Stimulated activated naive B cell treated with anti-CD40 and anti-IgM and Interleukin-4, amounts not matched to agents 10 μg/mL and 1 μg/mL and 100 μg/mL, for 72 hours (primary cell): Measurements from ENCODE around the gene HERC6.
"Not testable (repeated sequence)": the region's sequence is repeated elsewhere in the genome, so short reads cannot be mapped to it uniquely, and the experiment has no call there.

Experiments used
- ATAC-seq, 2 donors: fragments of 150-1000 bp; cut with Tn5 transposase; replicated peaks; 2 replicates each; pipeline ENCODE4 v1.10.0; 2021; ENCODE audit warnings: moderate library complexity in 1 of 2
- DNase-seq: peaks from one replicate; pipeline ENCODE4 v3.0.0; 2021
- H3K27ac Mint-ChIP-seq: one replicate; pipeline ENCODE4 v1.8.0; 2022; ENCODE audit warnings: mild to moderate bottlenecking, mixed read lengths
- H3K27me3 Mint-ChIP-seq, 2 donors: one replicate each; pipeline ENCODE4 v1.8.0; 2022; ENCODE audit warnings: mixed read lengths in 2 of 2
- H3K36me3 Mint-ChIP-seq, 2 donors: one replicate each; pipeline ENCODE4 v1.8.0; 2022; ENCODE audit warnings: mixed read lengths in 2 of 2, mild to moderate bottlenecking in 1 of 2
- H3K4me1 Mint-ChIP-seq, 2 donors: one replicate each; pipeline ENCODE4 v1.8.0; 2022; ENCODE audit warnings: mixed read lengths in 2 of 2, mild to moderate bottlenecking in 1 of 2
- H3K4me3 Mint-ChIP-seq, 2 donors: one replicate each; pipeline ENCODE4 v1.8.0; 2022; ENCODE audit warnings: mild to moderate bottlenecking in 2 of 2, mixed read lengths in 2 of 2, moderate library complexity in 1 of 2
- H3K9me3 Mint-ChIP-seq, 2 donors: one replicate each; pipeline ENCODE4 v1.8.0; 2022; ENCODE audit warnings: mixed read lengths in 2 of 2, mild to moderate bottlenecking in 1 of 2

HERC6 gene

DNA sequence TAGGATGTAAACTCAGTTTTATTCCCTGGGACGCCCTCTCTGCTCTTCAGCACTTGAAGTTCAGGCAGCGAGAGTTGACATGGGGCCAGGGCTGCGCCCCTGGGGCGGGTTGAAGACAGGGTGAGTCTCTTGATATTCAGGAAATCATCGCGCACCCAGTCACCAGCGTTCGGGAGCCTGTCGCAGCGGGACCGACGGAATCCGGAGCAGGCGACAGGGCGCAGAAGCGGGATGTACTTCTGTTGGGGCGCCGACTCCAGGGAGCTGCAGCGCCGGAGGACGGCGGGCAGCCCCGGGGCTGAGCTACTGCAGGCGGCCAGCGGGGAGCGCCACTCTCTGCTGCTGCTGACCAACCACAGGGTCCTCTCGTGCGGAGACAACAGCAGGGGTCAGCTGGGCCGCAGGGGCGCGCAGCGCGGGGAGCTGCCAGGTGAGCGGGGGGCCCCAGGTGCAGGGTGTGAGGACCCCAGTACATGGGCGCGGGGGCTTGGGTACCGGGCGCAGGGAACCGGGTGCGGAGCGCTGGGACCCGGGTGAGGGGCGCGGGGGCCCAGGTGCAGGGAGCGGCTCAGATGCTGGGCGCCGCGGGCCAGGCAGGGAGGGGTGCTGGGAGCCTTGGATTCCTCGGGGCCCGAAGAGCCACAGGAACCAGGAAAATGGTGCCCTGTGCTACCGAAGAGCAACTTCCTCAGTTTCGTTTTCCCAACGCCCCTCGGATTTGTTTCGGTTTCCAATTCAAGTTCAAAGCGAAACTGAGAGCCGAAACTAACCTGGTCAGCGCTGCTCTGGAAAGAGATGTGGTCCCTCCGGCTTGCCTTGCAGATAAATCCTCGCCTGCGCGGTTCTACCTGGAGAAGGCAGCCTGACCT lies at the start of gene HERC6:
TSS of gene HERC6 (plus strand) at position 162 of the 869 bp plus-strand sequence. CDS start at position 232, 70 bp downstream.
- peak within 1 kb of the TSS; percentile 96 for H3K27ac Mint-ChIP-seq

DNA sequence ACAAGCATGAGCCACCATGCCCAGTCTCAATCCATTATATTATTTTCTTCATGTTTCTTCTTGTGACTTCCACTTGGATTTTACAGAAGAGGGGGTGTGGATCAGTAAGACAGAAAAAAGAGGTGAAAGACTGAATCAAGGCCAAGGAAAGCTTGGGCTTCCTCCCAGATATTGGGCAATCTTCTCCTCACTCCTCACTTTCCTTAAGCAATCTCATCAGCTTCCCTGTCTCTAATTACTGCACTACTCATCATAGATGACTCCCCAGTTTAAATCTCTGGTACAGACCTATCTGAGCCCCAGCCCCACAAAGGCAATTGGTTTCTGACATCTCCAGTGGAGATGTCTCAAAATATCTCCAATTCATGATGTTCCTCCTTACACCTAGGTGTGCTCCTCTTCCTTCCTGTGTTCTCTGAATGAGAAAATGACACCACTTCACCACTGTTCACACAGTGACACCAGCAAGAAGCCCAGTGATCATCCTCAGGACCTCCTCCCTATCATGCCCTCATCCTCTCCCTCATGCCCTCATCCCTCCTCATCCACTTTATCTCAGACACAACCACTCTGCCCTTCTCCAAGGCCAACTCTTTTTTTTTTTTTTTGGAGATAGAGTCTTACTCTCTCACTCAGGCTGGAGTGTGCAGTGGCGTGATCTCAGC lies 44.8 kb upstream of the HERC6 start:
- ATAC-seq (no peak), DNase-seq (no peak)
- H3K4me3 Mint-ChIP-seq, result no peak overlapping the region
- H3K4me1 Mint-ChIP-seq, result peaks cover 10 to 14% of the 10 kb centered on the region in 2 donors
- H3K27me3 Mint-ChIP-seq, result peaks cover 4 to 6% of the 10 kb centered on the region in 2 donors
- H3K27ac Mint-ChIP-seq, result no peak overlapping the region
- H3K9me3 Mint-ChIP-seq, result peaks cover 0 to 4% of the 10 kb centered on the region in 2 donors
- H3K36me3 Mint-ChIP-seq, result no peaks in the 10 kb centered on the region

More for the DNA sequence above, at the start of gene HERC6:
- H3K9me3 Mint-ChIP-seq, result no peaks in the 10 kb centered on the region
- no peaks in the 10 kb centered on the region for H3K36me3 Mint-ChIP-seq
- ATAC-seq (peak; percentile 89 to 90), DNase-seq (peak; percentile 77)
- H3K4me1 Mint-ChIP-seq, result peaks cover 5 to 16% of the 10 kb centered on the region in 2 donors
- no peaks in the 10 kb centered on the region for H3K27me3 Mint-ChIP-seq
- H3K4me3 Mint-ChIP-seq, result peak within 1 kb of the TSS; percentile 88 to 90

DNA sequence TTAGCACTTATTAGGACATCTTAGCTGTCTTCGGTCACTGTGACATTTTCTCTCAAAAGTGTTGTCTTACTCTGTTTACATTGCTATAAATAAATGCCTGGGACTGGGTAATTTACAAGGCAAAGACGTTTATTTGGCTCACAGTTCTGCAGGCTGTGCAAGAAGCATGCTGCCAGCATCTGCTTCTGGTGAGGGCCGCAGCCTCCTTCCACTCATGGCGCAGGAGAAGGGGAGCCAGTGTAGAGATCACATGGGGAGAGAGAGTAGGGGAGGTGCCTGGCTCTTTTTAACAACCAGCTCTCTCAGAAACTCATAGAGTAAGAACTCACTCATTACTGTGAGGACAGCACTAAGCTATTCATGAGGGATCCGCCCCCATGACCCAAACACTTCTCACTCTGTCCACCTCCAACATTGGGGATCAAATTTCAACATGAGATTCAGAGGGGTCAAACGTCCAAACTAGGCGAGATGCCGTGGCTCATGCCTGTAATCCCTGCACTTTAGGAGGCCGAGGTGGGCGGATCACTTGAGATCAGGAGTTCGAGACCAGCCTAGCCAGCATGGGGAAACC lies 43.5 kb upstream of the HERC6 start:
- no peaks in the 10 kb centered on the region for H3K36me3 Mint-ChIP-seq
- H3K9me3 Mint-ChIP-seq, result peaks cover 0 to 4% of the 10 kb centered on the region in 2 donors
- no peak for DNase-seq
- peaks cover 4 to 6% of the 10 kb centered on the region in 2 donors for H3K27me3 Mint-ChIP-seq
- no peak overlapping the region for H3K27ac Mint-ChIP-seq
- ATAC-seq, result no peak
- peaks cover 10 to 14% of the 10 kb centered on the region in 2 donors for H3K4me1 Mint-ChIP-seq
- no peak overlapping the region for H3K4me3 Mint-ChIP-seq

DNA sequence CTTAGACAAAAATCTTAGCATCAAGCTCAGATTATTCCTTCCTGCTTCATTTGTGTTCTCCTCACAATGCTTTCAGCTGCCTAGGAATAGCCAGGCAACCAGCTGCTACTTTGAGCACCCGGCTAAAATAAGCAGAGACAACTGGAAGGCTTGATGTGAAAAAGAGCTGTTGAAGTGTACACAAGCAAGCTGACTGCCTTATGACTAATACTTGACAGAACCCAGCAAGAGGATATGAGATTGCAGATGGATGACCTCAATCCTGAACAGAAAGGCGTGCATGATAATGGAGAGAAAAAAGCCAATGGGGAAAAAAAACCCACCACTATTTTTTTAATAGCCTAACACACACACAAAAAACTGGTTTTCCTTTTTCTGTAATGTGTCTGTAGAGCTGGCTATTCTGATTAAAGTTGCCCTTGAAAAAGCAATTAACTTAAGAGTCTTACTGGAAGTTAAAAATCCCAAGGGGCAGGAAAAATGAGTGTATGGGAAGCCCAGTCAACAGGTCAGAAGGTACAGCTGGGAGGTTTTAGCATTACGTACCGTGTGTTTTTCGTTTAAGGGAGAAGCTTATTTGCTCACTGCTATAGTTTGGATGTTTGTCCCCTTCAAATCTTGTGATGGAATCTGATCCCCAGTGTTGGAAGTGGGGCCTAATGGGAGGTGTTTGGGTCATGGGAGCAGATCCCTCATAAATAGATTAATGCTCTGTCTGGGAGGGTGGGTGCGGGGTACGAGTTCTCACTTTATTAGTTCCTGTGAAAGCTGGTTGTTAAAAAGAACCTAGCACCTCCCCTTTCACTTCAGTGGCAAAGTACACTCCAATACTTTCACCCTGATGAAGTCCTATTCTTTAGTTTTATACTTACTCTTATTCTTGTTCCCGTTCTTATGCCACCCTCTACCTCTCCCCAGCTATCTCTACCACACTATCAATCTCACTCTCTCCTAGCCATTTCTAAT lies 37.1 kb upstream of the HERC6 start:
- DNase-seq (no peak), ATAC-seq (no peak)
- Mint-ChIP-seq H3K27ac (no peak overlapping the region), H3K4me1 (no peaks in the 10 kb centered on the region), H3K9me3 (no peaks in the 10 kb centered on the region), H3K27me3 (no peaks in the 10 kb centered on the region), H3K4me3 (no peak overlapping the region), H3K36me3 (no peaks in the 10 kb centered on the region)

DNA sequence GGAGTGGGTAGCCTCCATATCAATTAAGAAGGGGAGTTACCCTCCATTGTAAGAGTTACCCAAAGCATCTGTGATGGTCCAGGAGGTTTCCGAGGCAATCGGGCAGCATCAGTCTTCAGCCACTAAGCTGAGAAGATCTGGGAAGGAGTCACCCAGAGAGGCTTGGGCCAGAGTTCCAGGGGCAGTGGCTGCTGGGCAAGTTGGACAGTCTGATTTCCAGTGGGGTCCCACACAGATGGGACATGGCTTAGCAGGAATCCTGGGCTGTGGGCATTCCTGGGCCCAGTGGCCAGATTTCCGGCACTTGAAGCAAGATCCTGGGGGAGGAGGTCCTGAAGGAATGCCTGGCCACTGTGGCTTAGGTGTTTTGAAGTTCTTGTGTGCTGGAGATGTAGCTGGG lies 31.8 kb upstream of the HERC6 start:
- not testable (repeated sequence) for DNase-seq

DNA sequence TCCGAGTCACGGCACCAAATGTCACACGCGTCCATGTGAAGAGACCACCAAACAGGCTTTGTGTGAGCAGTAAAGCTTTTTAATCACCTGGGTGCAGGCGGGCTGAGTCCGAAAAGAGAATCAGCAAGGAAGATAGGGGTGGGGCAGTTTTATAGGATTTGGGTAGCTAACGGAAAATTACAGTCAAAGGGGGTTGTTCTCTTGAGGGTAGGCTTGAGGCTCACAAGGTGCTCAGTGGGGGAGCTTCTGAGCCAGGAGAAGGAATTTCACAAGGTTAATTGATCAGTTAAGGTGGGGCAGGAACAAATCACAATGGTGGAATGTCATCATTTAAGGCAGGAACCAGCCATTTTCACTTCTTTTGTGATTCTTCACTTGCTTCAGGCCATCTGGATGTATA lies 29.9 kb upstream of the HERC6 start:
- not testable (repeated sequence) for H3K4me3 Mint-ChIP-seq, ATAC-seq, H3K36me3 Mint-ChIP-seq, DNase-seq, H3K9me3 Mint-ChIP-seq, H3K27ac Mint-ChIP-seq, H3K4me1 Mint-ChIP-seq, H3K27me3 Mint-ChIP-seq

More for the DNA sequence above, 31.8 kb upstream of the HERC6 start:
- H3K4me3 Mint-ChIP-seq, ATAC-seq, H3K27me3 Mint-ChIP-seq, H3K4me1 Mint-ChIP-seq, H3K27ac Mint-ChIP-seq, H3K36me3 Mint-ChIP-seq, H3K9me3 Mint-ChIP-seq: not testable (repeated sequence)

DNA sequence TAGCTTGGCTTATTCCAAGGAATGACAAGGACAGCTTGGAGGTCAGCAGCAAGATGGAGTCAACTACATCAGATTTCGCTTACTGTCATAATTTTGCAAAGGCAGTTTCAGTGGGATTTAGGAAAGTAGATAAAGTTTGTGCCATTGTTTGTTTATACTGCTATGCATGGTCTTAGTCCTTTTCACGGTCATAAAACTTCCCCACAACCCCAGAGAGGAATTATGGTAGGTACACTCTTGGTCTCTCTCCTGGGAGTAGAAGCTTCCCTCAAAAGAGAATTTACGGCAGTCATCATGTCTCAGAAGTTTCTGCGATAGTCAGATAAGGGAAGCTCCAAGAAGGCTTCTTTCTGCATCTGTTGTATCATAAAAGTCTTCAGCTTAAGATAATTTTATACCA lies 27.9 kb upstream of the HERC6 start:
- DNase-seq (no peak), ATAC-seq (no peak)
- Mint-ChIP-seq H3K4me3 (no peak overlapping the region), H3K4me1 (no peaks in the 10 kb centered on the region), H3K27ac (no peak overlapping the region), H3K36me3 (peaks cover 0 to 2% of the 10 kb centered on the region in 2 donors), H3K27me3 (no peaks in the 10 kb centered on the region), H3K9me3 (peaks cover 5% of the 10 kb centered on the region in 2 donors)

DNA sequence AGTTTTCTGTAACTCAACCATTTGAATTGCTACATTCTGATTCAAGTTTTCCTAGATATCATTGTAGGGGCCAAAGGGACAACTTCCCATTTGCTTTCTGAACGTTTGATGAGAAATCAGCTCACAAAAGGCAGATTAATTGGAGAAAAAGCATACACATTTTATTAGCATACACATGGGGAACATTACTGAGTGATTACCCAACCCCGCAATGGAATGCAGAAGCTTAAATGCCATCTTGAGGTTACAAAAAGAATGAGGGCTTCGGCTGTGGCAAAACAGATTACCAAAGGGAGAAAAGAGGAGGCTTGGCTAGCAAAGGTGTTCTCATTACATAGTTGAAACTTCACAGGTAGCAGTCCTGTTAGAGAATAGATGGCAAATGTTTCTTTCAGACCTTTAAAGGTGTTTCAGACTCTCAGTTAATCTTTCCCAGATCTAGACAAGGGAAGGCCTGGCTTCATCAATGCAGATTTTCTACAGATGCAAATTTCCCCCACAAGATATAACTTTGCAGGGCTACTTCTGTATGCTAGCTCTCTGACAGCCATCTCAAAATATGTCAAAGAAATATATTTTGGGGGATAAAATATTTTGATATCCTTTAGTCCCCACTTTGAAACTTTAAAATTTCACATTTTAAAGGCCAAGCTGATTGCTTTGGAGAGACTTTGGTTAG lies 26.5 kb upstream of the HERC6 start:
- ATAC-seq, result no peak
- H3K9me3 Mint-ChIP-seq, result peaks cover 5% of the 10 kb centered on the region in 2 donors
- DNase-seq, result no peak

DNA sequence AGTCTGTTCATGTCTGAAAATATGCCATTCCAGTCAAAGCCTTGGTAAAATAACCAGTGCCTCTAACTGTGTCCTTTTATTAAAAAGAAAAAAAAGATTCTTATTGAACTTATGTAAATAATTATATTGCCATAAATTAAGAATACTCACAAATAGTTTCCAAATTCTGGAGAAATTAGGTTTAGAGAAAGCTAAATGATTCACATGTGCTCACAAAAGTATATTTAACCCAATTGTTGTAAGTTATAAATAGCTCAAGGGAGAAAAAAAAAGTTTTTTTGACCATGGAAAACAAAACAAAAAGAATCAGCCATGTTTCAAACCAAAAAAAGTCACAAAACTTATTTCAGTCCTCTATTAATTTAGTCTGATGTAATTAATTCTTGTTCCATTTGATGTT lies 25.3 kb upstream of the HERC6 start:
- no peak for ATAC-seq
- H3K4me1 Mint-ChIP-seq, result no peaks in the 10 kb centered on the region

More for the DNA sequence above, 26.5 kb upstream of the HERC6 start:
- peaks cover 0 to under 1% of the 10 kb centered on the region in 2 donors for H3K27me3 Mint-ChIP-seq
- peaks cover 0 to 2% of the 10 kb centered on the region in 2 donors for H3K36me3 Mint-ChIP-seq
- H3K27ac Mint-ChIP-seq, result no peak overlapping the region
- no peaks in the 10 kb centered on the region for H3K4me1 Mint-ChIP-seq
- H3K4me3 Mint-ChIP-seq, result no peak overlapping the region

DNA sequence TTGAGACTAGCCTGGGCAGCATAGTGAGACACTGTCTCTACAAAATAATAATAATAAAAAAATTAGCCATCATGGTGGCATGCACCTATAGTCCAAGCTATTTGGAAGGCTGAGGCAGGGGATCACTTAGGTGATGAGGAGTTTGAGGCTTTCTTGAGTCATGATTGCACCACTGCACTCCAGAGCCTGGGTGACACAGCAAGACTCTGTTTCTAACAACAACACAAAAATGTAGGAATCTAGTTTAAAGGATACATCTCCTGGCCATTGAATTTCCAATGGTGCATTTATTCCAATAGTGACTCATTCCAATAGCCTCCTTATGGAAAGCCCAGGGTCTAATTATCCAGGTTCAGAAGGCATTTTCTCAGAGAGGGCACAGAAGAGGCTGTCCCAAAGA lies 21.9 kb upstream of the HERC6 start:
- H3K27me3 Mint-ChIP-seq, result peaks cover 0 to 4% of the 10 kb centered on the region in 2 donors
- H3K9me3 Mint-ChIP-seq, result peaks cover 10 to 12% of the 10 kb centered on the region in 2 donors
- peaks cover 2 to 6% of the 10 kb centered on the region in 2 donors for H3K36me3 Mint-ChIP-seq
- no peak for DNase-seq
- ATAC-seq, result no peak
- no peak overlapping the region for H3K4me3 Mint-ChIP-seq
- H3K27ac Mint-ChIP-seq, result no peak overlapping the region
- H3K4me1 Mint-ChIP-seq, result no peaks in the 10 kb centered on the region

More for the DNA sequence above, 25.3 kb upstream of the HERC6 start:
- Mint-ChIP-seq H3K4me3 (no peak overlapping the region), H3K27ac (no peak overlapping the region), H3K36me3 (peaks cover 0 to 2% of the 10 kb centered on the region in 2 donors), H3K9me3 (peaks cover 5% of the 10 kb centered on the region in 2 donors), H3K27me3 (peaks cover 0 to 4% of the 10 kb centered on the region in 2 donors)
- DNase-seq, result no peak

DNA sequence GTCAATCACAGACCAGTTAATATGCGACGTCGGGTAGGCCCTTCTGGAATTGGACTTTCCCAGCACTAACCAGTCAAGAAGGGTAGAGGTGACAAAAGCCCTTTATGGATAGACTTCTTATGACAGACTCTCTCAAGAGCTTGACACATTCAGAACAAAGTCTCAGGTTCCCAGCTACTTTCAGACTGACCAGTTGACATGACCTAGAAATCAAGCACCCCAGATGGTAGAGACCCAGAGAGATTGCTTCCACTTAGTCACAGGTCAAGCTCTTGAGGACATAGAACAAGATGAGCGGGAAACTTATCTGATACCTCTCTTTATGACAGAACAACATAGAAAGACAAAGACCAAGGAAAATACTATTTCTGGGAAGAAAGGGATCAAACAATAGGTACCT lies 21.4 kb upstream of the HERC6 start:
- H3K4me1 Mint-ChIP-seq, result no peaks in the 10 kb centered on the region
- peaks cover 10% of the 10 kb centered on the region in 2 donors for H3K9me3 Mint-ChIP-seq
- no peak for ATAC-seq
- peaks cover 0 to 4% of the 10 kb centered on the region in 2 donors for H3K27me3 Mint-ChIP-seq
- no peak overlapping the region for H3K4me3 Mint-ChIP-seq
- H3K27ac Mint-ChIP-seq, result no peak overlapping the region
- H3K36me3 Mint-ChIP-seq, result peaks cover 2 to 6% of the 10 kb centered on the region in 2 donors
- DNase-seq, result no peak

DNA sequence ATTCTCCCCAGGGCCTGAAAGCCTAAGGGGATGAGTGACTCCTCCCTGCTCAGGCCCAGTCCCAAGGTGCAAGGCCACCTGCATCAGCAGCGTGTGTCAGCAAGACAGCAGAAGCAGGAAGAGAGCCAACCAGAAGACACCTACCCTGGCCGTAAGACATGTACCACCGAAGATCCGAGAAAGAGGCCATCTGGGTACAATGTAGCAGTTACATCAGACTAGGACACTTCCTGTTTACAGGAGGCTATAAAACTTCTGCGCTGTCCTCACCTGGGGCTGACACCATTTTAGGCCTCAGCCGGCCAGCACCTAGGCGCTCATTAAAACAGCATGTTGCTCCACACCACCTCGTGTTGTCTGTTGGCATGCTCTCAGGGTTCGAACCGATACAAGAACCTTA lies 19.1 kb upstream of the HERC6 start:
- Mint-ChIP-seq H3K4me1 (no peaks in the 10 kb centered on the region), H3K27ac (no peak overlapping the region), H3K36me3 (peaks cover 2 to 6% of the 10 kb centered on the region in 2 donors), H3K4me3 (no peak overlapping the region), H3K9me3 (peaks cover 12 to 14% of the 10 kb centered on the region in 2 donors), H3K27me3 (peaks cover 0 to 4% of the 10 kb centered on the region in 2 donors)
- DNase-seq, result no peak
- ATAC-seq, result no peak

DNA sequence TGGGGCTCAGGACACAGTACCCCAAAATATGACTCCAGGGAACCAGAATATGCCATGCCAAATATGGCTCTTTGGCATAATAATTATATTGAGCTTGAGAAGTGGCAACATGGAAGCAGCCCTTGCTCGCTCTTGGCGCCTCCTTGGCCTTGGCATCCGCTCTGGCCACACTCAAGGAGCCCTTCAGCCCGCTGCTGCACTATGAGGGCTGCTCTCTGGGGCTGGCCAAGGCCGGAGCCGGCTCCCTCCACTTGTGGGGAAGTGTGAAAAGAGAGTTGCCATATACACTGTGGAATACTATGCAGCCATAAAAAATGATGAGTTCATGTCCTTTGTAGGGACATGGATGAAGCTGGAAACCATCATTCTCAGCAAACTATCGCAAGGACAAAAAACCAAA lies 18.4 kb upstream of the HERC6 start:
- Mint-ChIP-seq H3K4me3 (no peak overlapping the region), H3K27ac (no peak overlapping the region), H3K9me3 (peaks cover 13 to 14% of the 10 kb centered on the region in 2 donors), H3K36me3 (peaks cover 2 to 6% of the 10 kb centered on the region in 2 donors), H3K4me1 (no peaks in the 10 kb centered on the region), H3K27me3 (peaks cover 0 to 4% of the 10 kb centered on the region in 2 donors)
- ATAC-seq, result no peak
- DNase-seq, result no peak
